Measurements from ENCODE around the gene RHOC. TPM values are rescaled to one million over a fixed set of nuclear protein-coding genes. Genes with fewer than 3 reads are reported as not detected.
A peak's percentile ranks its signal among the peaks of the same experiment; 100 is the strongest.

The RHOC gene
- total RNA-seq, 1 experiment from 2014 or later = 154 TPM

GRCh38 chr1:112718691-112719418 is 11.9 kb upstream of the RHOC start:
- peak overlapping the region; percentile 19 to 52 for H3K4me3 ChIP-seq (replicated peaks in 1 of 2; ENCODE audit: low read depth in 1 of 2, low read length in 2 of 2)
- no peak for TF ChIP-seq POLR2A (IDR thresholded peaks at IDR 0.05; ENCODE audit: borderline replicate concordance, extremely low read depth, insufficient read depth, insufficient read length)
- 0 out of 2 replicates have a peak, but pooled peaks have one; percentile 15 for TF ChIP-seq POLR2AphosphoS5 (IDR thresholded peaks at IDR 0.05; ENCODE audit: low read depth, low read length)
- TF ChIP-seq ZNF274 (IDR thresholded peaks at IDR 0.05; ENCODE audit: low read depth, low read length) = no peak
- TF ChIP-seq SP1 (IDR thresholded peaks at IDR 0.05; ENCODE audit: low read depth) = no peak
- no peak for TF ChIP-seq CBX3 (IDR thresholded peaks at IDR 0.05; ENCODE audit: low read depth)
- peak; percentile 77 for TF ChIP-seq RAD21 (IDR thresholded peaks at IDR 0.05; ENCODE audit: low read depth)
- TF ChIP-seq JUND (IDR thresholded peaks at IDR 0.05) = no peak
- TF ChIP-seq ZFX (IDR thresholded peaks at IDR 0.05) = no peak
- no peak for TF ChIP-seq ATF3 (IDR thresholded peaks at IDR 0.05)
- TF ChIP-seq SRF (IDR thresholded peaks at IDR 0.05; ENCODE audit: low read depth) = no peak
- TF ChIP-seq EZH2 (IDR thresholded peaks at IDR 0.05) = no peak
- TF ChIP-seq EGR1 (IDR thresholded peaks at IDR 0.05; ENCODE audit: low read depth) = peak; percentile 61; the same call in 1 of the 2 replicates
- peak; percentile 77 to 91 (median 84) for TF ChIP-seq CTCF (IDR thresholded peaks at IDR 0.05 in 2 of 3, conservative IDR thresholded peaks at IDR 0.05 in 1 of 3; ENCODE audit: borderline replicate concordance in 1 of 3, insufficient read depth in 1 of 3, low read depth in 2 of 3, low read length in 2 of 3)
- peak; percentile 38 for TF ChIP-seq ZBTB33 (IDR thresholded peaks at IDR 0.05; ENCODE audit: extremely low read depth, insufficient replicate concordance, low read length)
- no peak for TF ChIP-seq SIN3A (IDR thresholded peaks at IDR 0.05; ENCODE audit: low read depth)
- no peak for TF ChIP-seq CEBPB (IDR thresholded peaks at IDR 0.05; ENCODE audit: low read depth)
- TF ChIP-seq YY1 (IDR thresholded peaks at IDR 0.05; ENCODE audit: extremely low read depth, insufficient replicate concordance, low read depth, low read length) = peak; percentile 72
- TF ChIP-seq FOSL1 (IDR thresholded peaks at IDR 0.05; ENCODE audit: low read depth) = no peak
- no peak for TF ChIP-seq EZH2phosphoT487 (IDR thresholded peaks at IDR 0.05; ENCODE audit: borderline replicate concordance)
- TF ChIP-seq ELF1 (IDR thresholded peaks at IDR 0.05; ENCODE audit: borderline replicate concordance, low read depth) = no peak

More at GRCh38 chr1:112718691-112719418, 11.9 kb upstream of the RHOC start:
- Histone ChIP-seq H3K4me1 (ENCODE audit: control insufficient read depth in 1 of 2, insufficient read depth in 2 of 2, low read length in 2 of 2) (peaks cover 9 to 33% of the 10 kb centered on the region in 2 experiments), H3K9ac (ENCODE audit: low read length) (peak overlapping the region; percentile 40), H2AFZ (ENCODE audit: low read depth, low read length, poor library complexity, severe bottlenecking) (peak overlapping the region; percentile 70), H4K20me1 (ENCODE audit: insufficient read depth) (no peaks in the 10 kb centered on the region), H3K9me2 (ENCODE audit: insufficient read depth) (no peaks in the 10 kb centered on the region), H3K36me3 (ENCODE audit: control insufficient read depth in 1 of 2, insufficient read depth in 2 of 2, low read length in 2 of 2) (no peaks in the 10 kb centered on the region), H3K27me3 (ENCODE audit: insufficient read depth, low read length) (no peaks in the 10 kb centered on the region), H3K79me2 (ENCODE audit: insufficient read depth, low read length) (no peaks in the 10 kb centered on the region), H3K27ac (ENCODE audit: low read depth, low read length) (no peak overlapping the region), H3K4me2 (ENCODE audit: low read length) (peak overlapping the region; percentile 79), H3K9me3 (ENCODE audit: control insufficient read depth in 1 of 2, insufficient read depth in 1 of 2, low read depth in 1 of 2, low read length in 2 of 2) (no peaks in the 10 kb centered on the region)
- no peak for DNase-seq (ENCODE audit: low read depth, low spot score)
- intact Hi-C loops (cut with micrococcal nuclease) = loop anchor here (5.0 kb wide), 2 partner anchors 163 to 238 kb away; partner anchors contain the start of gene SLC16A1
- BruUV-seq (replicated peaks) = no TSS peak
- peak; percentile 59 for ATAC-seq
- ChIA-PET POLR2A (no interaction called here), RAD21 (ENCODE audit: low non-redundant PET in 1 of 2, low total read pairs in 2 of 2, uncharacterized antibody in 2 of 2, unreplicated experiment in 2 of 2) (interaction anchor here (0.6 to 1.9 kb wide), 3 partner anchors 17 to 85 kb away, joined by 3 to 6 read pairs (median 3); no protein-coding TSS in a partner anchor), CTCF (interaction anchor here (0.8 to 4.8 kb wide), 6 partner anchors 11 to 354 kb away, joined by 3 to 44 read pairs (median 7); partner anchors contain the start of gene LRIG2)

All from HCT116 (cell line).